Raji (cell line): ENCODE results near the gene KBTBD12.

Experiments used
- POLR2A ChIP-seq: IDR thresholded peaks from 2 replicates; pipeline ENCODE4 v1.6.1; 2011; ENCODE audit warnings: low read depth, low read length, control low read depth; ENCODE audit not compliant: insufficient read depth

The KBTBD12 gene

GRCh38 chr3:127915115-127915936 is at the start of gene KBTBD12:
TSS of gene KBTBD12 (plus strand) at chr3:127915232. CDS start at chr3:127923062, 7,830 bp downstream.
- no peak for TF ChIP-seq POLR2A

DNA sequence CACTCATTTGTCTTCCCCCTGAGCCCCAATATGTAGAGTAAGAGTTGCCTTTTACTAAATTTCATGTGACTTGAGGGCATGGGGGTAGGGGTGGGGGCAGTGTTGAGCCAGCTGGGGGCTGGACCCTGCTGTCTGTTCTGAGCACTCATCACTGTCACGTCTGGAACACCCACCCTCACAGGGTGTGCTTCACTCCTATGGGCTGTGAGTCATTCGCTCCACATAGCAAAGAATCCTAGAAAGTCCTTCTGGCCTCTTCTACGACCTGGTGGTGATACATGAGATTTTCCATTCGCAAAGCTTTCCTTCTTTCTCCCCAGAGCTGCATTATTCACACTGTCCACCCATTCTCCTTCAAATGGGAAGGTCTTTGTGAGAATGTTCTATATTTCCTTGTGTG is 49.1 kb upstream of the KBTBD12 start:
- no peak for TF ChIP-seq POLR2A

GRCh38 chr3:127867412-127867811 is 47.6 kb upstream of the KBTBD12 start:
- TF ChIP-seq POLR2A, result no peak

DNA sequence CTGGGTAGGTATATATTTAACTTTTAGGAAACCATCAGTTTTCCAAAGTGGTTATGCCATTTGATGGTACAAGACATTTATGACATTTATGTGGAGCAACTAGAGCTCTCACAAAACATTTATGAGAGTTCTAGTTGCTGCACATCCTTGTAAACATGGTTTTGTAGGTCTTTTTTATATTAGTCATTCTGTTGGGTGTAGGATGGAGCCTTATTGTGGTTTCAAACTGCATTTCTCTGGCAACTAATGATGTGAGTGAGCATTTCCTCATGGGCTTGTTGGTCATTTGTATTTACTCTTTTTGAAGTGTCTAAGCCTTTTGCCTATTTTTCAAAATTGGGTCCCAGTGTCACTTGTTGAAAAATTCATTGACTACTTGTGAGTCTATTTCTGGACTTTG is 47.0 kb upstream of the KBTBD12 start:
- TF ChIP-seq POLR2A, result no peak

- TF ChIP-seq POLR2A, result no peak
Measured at GRCh38 chr3:127870156-127870555, 44.9 kb upstream of the KBTBD12 start.

DNA sequence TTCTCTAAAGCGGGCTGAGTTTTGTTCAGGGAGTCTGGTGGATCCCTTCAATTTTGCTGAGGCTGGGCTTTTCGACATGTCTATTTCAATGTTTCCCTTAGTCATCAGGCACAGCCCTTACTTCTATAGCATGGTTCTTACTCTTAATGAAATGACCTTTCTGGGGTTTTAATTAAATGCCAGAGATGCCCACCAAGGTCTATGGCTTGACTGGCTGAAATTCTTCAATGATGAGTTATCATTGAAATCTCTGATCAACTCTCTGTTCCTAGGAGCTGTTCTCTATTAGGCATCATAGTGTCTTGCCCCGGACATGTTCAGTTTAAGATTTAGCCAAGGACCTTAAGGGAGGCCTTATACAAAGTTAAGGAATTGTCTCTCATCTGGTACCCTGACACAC is 33.4 kb upstream of the KBTBD12 start:
- TF ChIP-seq POLR2A, result no peak

DNA sequence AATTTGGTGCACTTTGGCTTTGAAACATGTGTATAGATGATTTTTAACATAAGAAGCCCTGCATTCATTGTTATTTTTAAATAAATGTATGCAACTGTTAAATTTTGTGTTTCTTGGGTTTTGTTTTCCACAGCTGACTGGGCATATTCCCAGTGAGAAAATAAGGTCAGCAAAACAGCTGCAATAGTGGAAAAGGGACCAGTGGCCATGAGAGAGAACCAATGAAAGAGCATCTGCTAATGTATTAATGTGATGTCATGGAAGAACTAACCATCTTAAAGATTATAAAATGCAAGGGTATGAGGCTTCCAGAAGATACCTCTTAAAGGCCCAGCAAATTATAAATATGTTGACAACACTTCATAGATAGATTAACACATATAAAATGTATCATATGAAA is 31.0 kb upstream of the KBTBD12 start:
- no peak for TF ChIP-seq POLR2A

DNA sequence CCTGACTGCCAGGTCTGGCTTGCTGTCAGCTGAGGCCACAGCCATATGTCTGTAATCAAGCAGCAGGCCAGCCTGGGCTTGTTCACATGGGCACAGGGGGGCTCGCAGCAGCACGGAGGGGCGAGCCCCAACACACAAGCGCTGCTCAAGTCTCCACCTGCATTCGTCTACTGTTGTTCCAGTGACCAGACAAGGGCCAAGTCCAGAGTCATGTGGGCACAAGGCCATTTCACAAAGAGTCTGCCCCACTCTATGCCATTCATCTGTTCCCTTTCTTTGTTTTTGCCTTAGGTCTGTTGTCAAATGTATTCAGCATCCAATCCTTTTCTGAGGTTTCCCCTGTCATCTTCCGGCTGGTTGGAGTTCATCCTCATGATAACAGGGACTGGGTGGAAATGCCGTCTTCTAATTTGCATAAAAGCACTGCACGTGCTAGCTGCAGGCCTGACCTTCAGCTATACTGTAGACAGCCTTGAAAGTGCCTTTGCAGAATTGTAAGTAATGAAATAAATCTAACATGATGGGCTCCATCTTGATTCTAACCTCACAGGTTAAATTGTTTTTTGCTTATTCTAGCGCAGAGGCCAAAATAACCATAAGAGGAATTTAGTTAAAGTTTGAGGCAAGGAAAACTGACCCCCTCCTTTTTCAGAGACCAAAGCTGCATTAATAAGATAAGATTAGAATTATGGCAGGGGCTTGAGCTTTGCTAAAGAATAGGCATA is 28.6 kb upstream of the KBTBD12 start:
- TF ChIP-seq POLR2A, result no peak

DNA sequence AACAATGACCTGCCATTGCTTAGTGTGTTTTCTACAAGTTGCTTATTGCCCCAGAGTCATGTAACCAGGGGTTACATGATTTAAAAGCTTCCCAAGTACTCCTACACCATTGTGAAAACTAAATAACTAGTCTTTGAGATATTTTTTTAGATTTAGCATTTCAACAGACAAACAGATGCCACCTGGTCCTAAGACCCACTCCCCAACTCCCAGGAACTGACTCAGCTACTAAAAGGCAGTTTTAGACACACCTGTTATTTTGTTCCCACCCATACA is 28.1 kb upstream of the KBTBD12 start:
- TF ChIP-seq POLR2A, result no peak

DNA sequence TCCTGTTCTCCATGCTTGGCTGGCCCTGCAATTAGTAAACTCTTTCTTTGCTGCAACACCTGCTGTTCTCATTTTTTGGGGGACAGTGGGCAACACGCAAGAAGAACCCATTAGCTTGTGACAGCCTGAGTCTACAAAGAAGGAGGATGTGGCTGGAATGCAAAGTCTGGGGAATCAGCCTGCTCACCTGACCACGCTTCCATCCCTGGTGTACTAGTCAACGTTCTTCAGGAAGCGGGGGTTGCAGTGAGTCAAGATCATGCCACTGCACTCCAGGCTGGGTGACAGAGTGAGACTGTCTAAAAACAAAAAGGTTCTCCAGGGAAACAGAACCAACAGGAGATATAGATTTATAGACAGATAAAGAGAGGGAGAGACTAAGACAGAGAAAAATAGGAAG is 27.7 kb upstream of the KBTBD12 start:
- no peak for TF ChIP-seq POLR2A

GRCh38 chr3:127888156-127888555 is 26.9 kb upstream of the KBTBD12 start:
- TF ChIP-seq POLR2A, result no peak

- no peak for TF ChIP-seq POLR2A
Measured at GRCh38 chr3:127888564-127889107, 26.4 kb upstream of the KBTBD12 start.

GRCh38 chr3:127889461-127889863 is 25.6 kb upstream of the KBTBD12 start:
- no peak for TF ChIP-seq POLR2A

DNA sequence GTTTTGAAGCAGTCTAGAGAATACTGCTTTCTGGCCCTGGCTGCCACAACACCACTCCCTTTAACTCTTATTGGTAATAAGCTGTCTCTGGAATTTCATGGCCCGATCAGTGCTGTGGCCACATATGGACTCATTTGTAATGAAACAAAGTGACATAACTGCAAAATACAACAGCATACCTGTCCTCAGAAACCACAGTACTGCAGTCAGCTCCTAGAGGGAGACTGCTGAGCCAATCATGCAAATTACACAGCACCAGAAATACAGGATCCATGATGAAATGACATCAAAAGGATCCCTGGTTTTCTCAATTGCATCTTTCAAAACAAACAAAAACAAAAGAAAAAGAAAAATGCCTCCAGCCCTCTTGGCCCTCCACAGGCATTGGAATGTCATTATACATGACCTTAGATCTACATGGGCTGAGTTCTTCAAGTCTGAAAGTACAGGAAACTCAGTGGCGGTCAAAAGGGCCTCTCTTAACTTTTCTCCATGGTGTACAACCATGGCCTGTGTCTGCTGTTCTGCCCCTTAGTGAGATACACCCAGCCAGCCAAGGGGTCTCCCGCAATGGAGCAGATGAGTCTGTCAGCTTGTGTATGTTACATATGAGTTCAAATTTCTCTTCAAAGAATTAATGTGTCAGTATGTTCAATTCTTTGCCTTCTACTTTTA is 24.9 kb upstream of the KBTBD12 start:
- TF ChIP-seq POLR2A, result no peak

- TF ChIP-seq POLR2A, result no peak
Measured at GRCh38 chr3:127894481-127894880, 20.6 kb upstream of the KBTBD12 start.

DNA sequence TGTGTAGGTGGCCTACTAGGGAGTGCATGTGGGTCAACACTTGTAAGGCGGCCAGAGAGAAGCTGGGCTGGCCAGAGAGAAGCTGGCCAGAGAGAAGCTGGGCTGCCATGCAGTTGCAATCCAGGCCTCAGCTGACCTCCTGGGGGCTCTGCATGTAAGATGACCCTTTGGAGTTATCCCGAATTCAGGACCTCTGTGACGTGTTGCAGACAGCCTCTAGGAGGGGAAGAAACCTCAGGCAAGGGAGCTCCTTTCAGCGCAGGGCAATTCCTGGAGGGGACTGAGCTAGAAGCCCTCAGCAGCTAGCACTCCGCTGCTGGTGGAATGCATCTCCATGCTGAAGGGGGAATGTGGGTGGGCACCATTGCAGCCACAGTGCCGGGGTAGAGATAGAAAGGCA is 15.8 kb upstream of the KBTBD12 start:
- TF ChIP-seq POLR2A, result no peak
